Left cardiac atrium (tissue), 4 donors: ENCODE data around the gene SDK1. TPM values are rescaled to one million over a fixed set of nuclear protein-coding genes. Genes with fewer than 3 reads are reported as not detected.
"Not testable (repeated sequence)": the region's sequence is repeated elsewhere in the genome, so short reads cannot be mapped to it uniquely, and the experiment has no call there.

Experiments
- ATAC-seq, 2 donors: fragments of 200-7000 bp; cut with Tn5 transposase; one replicate each; pipeline ENCODE4 v1.9.1; 2020; ENCODE audit warnings: mild to moderate bottlenecking in 2 of 2, moderate library complexity in 2 of 2
- DNase-seq: peaks from one replicate; pipeline ENCODE4 v3.0.0-alpha.2; 2020
- intact Hi-C, 2 donors: fragments of 100-400 bp; cut with DNase I; formaldehyde crosslinking; loops; one replicate each; pipeline versions ENCODE4 v1.14.1 to v1.15.1; 2022 to 2023
- total RNA-seq, 2 donors: library from RNA; stranded (reverse); fragmentation: NEBNext Ultra II Directional; extraction: Animal tissue kit (Norgen Biotek cat#: 25700); gene quantifications; one replicate each; pipeline ENCODE4 v1.2.1, GENCODE V29; 2021
- donor health status: DM: no; HTN: yes; CAD: no.
- donor health status: DM: no; HTN: yes; CAD: no; lungs with severe emphysema.
- donor health status: DM: yes; HTN: yes; CAD: no.
- donor health status: Dilated cardiomyopathy.

Gene SDK1
- total RNA-seq, 2 donors from 2014 or later = 2.0 to 2.8 TPM

DNA sequence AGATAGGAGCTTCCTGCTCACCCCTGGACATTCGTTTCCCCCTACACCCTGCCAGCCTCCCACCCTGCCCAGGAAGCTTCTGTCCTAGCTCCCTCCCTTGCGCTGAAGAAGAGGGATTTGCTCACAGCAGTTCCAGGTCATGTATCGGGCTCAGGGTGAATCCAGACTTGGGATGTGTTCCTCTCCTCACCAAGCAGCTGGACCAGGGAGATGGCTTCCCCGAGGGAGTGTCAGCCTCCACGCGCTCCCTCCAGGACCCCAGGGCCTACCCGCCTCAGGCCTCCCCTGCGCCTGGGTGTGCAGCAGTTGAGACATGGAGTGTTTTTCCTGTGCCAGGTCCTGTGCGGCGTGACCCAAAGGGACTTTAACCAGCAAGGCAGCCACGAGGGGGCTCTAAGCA, 945.5 kb downstream of the SDK1 start:
- intact Hi-C loops = no loop called here
- no peak for ATAC-seq

DNA sequence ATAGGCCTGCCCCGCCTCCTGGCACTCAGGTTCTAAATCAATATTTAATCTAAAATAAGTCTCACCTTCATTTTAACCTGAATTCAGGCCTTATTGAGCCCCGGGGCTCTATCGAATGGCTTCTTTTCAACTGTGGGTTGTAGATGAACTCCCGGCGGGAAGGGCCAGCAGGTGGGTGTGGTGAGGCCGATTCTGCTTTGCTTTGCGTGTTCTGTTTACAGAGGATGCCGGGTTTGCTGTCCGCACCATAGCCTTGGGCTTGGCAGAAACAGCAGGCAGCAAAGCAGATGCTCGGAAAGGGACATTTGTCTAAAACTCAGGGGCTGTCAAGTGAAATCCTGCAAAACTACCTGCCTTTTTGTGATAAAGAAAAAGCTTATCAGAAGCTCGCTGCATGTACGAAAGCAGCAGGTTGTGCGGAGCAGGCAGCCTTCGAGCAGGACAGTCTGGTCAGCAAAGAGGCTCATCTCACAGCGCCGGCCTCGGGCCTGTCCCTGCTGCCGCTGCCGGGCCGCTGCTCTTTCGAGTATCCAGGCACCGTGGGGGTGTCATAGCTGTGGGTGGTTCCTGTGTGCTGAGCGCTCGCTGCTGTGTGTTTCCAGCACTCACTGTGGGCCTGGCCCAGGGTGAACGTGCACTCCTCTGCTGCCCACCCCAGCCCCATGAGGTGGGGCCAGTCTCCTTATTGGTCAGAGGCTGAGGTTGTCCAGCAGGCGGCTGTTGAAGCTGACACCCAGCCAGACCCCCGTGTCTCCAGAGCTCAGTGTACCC, 946.2 kb downstream of the SDK1 start:
- DNase-seq (no peak), ATAC-seq (no peak)
- intact Hi-C loops = no loop called here

More for the DNA sequence above, 945.5 kb downstream of the SDK1 start:
- DNase-seq = no peak

DNA sequence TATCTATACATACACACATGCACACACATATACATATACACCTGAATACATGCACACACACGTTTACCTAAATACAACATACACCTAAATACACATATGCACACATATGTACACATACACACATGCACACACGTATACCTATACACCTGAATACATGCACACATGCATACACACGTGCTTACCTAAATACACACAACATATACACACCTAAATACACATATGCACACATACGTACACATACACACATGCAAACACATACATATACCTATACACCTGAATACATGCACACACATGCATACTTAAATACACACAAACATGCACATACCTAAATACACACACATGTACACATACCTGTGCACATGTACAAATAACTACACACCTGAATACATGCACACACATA, 947.2 kb downstream of the SDK1 start:
- intact Hi-C loops = no loop called here
- no peak for DNase-seq
- ATAC-seq = no peak

DNA sequence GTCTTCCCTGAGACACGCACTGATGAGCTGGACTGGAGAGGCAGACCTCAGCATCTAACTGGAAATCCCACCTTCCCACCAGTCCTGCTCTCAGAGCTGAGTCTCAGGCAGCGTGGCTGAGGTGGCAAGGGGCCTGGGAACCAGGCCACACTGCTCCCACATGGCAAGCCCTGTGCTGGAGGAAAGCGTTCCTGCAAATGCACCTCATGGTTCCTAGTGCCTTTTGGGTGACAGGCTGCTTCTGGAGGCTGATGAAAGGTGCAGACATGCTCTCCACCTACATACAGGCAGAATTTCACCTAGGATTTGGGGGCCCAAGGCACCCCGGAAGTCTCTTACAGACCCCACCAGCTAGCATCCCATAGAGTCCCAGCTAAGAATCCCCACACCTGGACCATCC, 948.2 kb downstream of the SDK1 start:
- DNase-seq = no peak

DNA sequence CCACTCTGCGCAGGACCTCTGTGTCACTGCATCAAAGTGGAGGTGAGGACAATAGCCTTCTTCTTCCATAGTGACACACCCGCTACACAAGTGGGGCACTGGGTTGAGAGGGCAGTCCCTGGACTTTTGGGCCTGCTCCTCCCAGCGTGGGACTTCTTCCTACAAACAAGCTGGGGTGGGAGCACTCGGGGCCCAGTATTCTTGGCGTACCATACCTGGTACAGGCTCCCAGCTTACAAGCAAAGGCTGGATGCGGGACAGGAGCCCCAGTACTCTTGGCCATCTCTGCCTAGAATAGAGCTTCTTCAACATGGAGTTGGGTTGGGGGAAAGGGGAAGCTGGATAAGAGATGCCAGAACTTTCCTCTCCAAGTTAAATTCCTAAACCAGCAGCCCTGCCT, 954.3 kb downstream of the SDK1 start:
- ATAC-seq (no peak), DNase-seq (no peak)
- intact Hi-C loops = no loop called here

More for the DNA sequence above, 948.2 kb downstream of the SDK1 start:
- intact Hi-C loops = no loop called here
- no peak for ATAC-seq

DNA sequence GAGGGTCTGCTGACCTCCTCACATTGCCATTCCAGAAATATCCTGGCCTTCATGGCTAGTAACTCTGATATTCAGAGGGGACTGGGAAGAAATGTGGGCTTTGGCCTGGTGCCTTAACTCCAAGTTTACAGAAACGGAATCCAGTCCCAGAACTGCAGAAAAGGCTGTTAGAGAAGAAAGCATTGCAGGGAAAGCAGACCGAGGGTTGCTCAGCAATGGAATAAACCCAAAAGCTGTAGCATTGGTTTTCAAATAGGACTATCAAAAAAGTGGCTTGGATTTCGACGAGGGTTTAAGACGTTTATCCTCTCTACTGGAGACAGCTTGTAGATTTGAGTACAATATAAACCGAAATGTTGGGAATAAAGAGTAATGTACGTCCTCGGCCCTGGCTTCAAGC, 955.2 kb downstream of the SDK1 start:
- ATAC-seq (no peak), DNase-seq (no peak)
- intact Hi-C loops = no loop called here

DNA sequence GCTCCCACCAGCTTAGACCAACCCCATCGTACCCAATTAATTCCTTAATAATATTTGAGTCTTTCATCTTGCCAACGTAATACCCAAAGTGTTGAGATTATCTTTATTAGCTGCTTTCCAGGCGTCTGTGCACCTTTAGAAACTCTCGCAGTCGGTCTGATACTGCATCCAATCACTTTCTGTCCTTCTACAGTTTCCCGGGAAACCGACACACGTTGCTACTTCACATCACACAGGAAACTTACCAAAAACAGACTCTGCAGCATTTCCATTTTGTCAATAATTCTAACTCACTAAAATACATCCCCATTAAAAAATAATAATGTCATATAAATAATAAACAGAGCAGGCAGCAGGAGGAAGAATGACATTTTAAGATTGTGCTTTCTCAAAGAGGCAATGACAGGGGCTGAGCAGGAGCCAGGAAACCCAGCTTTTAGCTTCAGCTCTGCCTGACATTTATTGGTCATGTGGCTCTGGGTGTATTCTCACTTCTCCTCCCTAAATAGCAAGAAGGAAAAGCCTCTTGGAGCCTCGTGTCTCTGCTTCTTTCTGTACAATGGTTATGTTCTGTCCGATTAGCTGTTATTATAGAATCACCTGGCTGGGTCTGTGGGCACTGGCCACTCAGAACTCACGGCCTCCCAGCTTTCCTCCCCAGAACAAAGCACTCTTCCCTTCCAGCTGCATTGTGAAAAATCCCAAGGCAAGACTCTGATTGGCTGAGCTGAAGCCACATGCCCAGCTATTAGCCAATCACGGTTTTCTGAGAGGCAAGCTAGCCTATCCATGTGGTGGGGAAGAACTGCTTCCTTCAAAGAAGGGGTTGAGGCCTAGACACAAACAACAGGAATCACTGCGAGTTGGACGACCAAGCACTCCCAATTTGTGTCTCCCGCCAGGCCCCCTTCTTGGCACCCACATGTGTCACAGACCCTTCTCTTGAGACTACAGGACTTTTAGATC, 956.4 kb downstream of the SDK1 start:
- DNase-seq (no peak), ATAC-seq (no peak)
- intact Hi-C loops = no loop called here

DNA sequence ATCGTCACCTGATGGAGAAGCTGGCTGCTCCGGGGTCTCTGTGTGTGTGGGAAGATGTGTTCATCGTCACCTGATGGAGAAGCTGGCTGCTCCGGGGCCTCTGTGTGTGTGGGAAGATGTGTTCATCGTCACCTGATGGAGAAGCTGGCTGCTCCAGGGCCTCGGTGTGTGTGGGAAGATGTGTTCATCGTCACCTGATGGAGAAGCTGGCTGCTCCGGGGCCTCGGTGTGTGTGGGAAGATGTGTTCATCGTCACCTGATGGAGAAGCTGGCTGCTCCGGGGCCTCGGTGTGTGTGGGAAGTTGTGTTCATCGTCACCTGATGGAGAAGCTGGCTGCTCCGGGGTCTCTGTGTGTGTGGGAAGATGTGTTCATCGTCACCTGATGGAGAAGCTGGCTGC, 959.1 kb downstream of the SDK1 start:
- ATAC-seq, DNase-seq, intact Hi-C loops: not testable (repeated sequence)

DNA sequence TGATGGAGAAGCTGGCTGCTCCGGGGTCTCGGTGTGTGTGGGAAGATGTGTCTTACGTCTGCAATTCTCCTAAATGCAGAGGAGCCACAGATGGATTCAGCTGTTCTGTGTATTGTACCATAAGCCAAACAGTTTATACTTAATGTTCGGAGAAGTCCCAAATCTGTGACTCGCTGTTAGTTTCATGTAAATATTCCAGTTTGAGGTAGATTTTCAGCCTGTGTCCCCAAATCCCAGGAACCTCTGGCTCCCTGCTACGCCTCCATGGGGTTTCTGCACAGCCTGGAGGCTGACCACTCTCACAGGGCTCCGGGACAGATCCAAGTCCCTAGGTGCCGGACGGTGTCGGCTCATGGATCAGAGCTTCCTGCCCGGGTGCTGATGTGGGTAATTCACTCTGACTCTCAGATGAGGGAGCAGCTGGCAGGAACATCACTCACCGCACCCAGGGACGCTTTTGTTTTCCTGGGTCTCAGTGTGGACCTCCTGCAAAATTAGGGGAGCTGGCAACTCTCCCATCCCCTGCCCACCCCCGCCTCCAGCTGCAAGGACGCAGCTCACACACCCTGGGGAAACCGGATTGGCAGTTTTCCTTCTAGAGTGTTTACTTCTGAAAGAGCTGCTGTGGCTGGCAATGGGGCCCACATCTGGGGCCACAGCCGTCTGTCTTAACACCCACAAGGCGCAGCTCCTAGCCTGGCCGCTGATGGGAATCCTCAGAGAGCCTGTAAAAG, 960.0 kb downstream of the SDK1 start:
- intact Hi-C loops = no loop called here
- DNase-seq = no peak

DNA sequence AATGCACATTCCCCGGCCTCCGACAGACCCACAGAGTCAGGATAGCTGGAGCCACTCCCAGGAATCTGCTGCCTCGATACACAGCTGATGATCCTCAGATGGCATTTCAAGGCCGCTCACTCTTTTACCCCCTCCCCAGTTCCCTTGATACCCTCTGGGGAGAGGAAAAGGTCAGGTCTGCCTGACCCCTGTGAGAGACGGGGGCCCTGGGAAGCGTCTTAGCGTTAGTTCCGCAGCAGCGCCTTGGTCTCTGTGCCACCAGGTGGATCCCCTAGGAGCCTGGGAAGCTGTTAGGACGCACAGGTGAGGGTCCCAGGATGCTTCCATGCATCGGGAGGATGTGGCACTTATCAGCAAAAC, 960.5 kb downstream of the SDK1 start:
- intact Hi-C loops = no loop called here
- DNase-seq = no peak
- ATAC-seq = no peak

More for the DNA sequence above, 960.0 kb downstream of the SDK1 start:
- ATAC-seq = peak in 1 of 2 donors; percentile 25

DNA sequence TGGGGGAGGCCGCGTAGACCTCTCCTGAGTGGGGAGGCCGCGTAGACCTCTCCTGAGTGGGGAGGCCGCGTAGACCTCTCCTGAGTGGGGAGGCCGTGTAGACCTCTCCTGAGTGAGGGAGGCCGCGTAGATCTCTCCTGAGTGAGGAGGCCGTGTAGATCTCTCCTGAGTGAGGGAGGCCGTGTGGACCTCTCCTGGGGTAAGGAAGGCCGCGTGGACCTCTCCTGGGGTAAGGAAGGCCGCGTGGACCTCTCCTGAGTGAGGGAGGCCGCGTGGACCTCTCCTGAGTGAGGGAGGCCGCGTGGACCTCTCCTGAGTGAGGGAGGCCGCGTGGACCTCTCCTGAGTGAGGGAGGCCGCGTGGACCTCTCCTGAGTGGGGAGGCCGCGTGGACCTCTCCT, 963.2 kb downstream of the SDK1 start:
- intact Hi-C loops, DNase-seq, ATAC-seq: not testable (repeated sequence)

DNA sequence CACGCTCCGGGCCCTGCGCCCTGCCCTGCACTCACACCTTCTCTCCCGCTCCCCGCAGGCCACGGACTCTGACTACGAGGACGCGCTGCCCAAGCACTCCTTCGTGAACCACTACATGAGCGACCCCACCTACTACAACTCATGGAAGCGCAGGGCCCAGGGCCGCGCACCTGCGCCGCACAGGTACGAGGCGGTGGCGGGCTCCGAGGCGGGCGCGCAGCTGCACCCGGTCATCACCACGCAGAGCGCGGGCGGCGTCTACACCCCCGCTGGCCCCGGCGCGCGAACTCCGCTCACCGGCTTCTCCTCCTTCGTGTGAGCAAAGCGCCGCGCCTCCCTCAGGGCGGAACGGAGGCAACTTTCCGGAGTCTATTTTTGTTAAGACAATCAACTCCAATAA, 964.0 kb downstream of the SDK1 start:
- intact Hi-C loops = no loop called here
- DNase-seq = no peak
- ATAC-seq = no peak

DNA sequence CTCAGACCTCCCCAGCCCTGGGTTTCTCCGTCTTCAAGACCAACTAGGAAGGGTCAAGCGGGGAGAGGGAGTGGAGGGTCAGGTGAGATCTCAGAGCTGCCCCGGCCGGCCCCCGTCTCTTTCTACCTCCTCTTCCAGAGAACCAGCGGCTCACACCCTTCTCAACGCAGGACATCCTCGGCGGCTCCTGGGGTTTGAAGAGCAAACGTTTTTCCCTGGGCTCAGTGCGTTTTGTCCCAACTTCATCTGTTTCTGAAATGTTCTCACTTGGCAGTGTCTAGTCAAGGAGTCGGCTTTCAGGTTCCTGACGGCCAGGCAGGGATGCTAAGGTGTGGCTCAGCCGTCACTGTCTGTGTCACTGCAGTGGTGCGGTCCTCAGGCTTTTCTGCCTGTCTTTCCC, 964.6 kb downstream of the SDK1 start:
- intact Hi-C loops = no loop called here

DNA sequence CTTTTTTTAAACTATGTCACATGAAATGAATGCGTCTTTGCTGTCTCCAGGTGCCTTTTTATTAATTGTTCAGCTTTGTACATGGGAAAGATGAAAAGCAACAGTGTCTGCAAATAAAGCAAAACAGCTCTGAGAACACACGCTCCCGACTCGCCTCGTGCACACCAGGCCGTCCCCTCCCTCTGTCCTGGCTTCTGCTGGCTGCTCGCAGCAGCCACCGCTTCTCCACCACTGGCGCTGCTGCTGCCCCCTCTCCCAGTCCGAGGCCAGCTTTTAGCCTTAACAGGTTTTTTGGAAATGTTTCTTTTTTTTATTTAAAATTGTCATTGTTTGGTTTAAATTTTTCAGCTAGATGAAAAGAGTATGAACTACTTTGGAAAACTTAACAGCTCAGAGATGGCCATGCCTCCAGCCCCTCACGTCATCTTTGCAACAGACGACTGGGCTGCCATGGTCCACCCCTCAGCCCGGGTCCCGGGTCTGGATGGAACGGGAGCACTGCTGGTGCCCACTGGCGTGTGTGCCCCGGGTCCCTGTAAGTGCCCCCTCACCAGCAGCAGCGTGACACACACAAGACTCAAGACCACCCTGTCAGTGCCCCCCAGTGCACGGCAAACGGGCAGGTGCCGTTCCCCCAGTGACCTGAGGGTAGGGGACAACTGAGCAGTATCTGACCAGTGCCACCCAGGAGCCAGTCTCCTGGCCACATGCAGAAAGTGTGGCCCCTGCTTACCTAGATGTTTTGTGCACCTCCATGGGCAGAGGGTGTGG, 965.4 kb downstream of the SDK1 start:
- intact Hi-C loops = no loop called here
- ATAC-seq (no peak), DNase-seq (no peak)

More for the DNA sequence above, 964.6 kb downstream of the SDK1 start:
- no peak for DNase-seq
- ATAC-seq = no peak

DNA sequence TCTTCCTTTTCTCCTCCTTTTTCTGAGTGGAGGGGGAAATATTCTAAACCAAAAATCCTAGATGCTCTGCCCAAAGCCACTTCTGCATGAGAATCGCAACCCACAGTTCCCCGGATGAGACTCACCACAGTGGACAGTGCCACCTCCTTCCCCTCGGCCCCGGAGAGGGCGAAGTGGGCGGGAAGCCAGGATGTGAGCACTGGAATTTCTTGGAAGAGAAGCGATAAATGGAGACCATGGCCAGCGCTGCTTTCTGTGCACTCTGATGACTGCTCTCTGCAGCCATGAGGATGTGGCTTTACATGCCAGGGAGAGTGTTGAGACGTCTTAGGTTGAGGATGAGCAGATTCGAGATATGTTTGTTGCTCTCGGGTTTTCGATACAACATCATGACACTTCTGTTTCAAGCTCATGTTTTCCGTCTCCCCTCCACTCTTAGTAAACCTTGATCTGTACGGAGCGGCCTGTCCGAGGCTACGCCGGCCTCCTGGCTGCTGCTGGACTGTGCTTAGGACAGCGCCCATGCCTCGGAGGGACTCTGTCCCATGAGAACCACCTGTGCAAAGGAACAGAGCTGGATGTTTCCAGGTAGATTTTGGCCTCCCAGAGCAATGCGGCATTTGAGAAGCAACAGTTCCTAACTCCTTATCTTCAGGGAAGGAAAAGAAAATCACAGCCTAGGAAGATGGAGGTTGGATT, 966.4 kb downstream of the SDK1 start:
- DNase-seq (no peak), ATAC-seq (no peak)
- intact Hi-C loops = no loop called here

DNA sequence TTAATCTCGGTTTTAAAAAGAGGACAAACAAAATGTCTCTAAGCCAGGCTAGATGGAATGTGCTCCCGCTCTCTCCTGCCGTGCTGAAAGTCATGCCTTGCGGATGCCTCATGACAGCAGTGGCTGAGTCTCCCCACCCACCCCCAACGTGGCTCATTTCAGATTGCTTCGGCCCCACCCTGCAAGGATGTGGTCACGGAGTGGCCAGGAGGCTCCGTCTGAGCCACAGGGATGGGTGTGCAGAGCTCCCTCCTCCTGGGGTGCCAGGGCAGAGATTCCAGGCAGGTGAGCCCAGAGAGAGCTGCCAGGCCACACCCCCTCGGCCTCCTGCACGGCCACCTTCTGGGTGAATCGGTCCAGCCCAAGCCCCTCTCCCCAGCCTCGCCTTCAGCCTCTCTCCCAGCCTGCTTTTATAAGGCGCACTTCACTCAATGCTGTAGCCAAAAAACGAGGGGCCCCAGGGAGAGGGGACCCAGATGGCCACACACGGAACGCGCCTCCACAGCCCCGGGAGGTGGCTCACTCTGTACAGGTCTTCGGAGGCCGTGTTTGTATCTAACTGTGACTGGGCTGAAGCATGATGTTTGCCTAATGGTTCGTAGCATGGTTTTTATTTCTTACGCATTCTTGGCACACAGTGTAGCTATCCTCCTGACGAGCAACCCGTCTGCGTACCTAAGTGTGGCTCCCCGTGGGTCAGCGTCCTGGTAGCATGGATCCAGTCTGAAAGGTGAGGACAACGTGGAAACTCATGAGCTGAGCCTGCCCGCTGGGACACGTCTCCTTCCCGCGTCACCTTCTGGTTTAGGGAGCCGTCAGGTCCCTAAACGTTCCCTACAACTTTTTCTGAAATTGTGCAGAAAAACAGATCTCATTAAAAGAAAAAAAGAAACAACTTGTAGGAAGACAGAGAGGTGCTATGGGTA, 967.3 kb downstream of the SDK1 start:
- intact Hi-C loops = no loop called here

DNA sequence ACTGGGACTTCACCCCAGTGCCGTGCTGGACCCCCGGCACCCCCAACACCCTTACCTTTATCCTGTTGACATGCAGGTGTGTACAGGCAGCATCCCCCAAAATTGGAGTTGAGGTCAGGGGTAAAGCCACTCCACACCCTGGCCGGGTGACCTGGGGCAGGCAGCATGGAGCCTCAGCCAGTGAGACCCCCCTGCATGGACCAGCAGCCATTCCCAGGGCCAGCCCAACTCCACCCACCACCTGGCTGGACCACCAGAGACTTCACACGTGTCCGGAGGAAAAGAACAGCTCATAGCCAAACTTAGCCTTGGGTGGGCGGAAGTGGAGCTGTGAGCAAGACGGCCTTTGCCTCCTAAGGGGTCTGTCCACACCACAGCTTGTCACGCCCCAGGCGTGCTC, 968.0 kb downstream of the SDK1 start:
- ATAC-seq (no peak), DNase-seq (no peak)
- intact Hi-C loops = no loop called here

More for the DNA sequence above, 967.3 kb downstream of the SDK1 start:
- ATAC-seq (no peak), DNase-seq (no peak)
